HG02973 (cell line): ENCODE results near the gene ENPP6.

ENCODE experiments used
- ATAC-seq: cut with Tn5 transposase; IDR thresholded peaks from one replicate; pipeline ENCODE4 v1.9.1; 2021; ENCODE audit warnings: moderate library complexity; ENCODE audit not compliant: unreplicated experiment

Gene ENPP6

DNA sequence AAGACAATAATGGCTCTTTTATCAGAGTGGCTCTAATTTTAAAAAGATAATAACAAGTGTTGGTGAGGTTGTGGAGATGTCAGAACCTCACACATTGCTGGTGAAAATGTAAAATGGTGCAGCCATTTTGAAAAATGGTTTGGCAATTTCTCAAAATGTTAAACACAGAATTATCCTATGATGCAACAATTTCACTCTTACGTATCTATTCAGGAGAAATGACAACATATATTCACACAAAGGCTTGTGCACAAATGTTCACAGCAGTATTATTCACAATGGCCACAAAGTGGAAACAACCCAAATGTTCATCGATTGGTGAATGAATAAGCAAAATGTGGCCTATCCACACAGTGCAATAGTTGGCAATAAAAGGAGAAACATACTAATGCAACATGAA lies 24.7 kb downstream of the ENPP6 start:
- ATAC-seq = no peak

GRCh38 chr4:184191267-184191666 lies 26.4 kb downstream of the ENPP6 start:
- no peak for ATAC-seq

GRCh38 chr4:184190711-184191110 lies 27.0 kb downstream of the ENPP6 start:
- ATAC-seq = no peak

GRCh38 chr4:184189966-184190365 lies 27.7 kb downstream of the ENPP6 start:
- no peak for ATAC-seq

- ATAC-seq = no peak
Measured at GRCh38 chr4:184188443-184189400, 29.0 kb downstream of the ENPP6 start.

DNA sequence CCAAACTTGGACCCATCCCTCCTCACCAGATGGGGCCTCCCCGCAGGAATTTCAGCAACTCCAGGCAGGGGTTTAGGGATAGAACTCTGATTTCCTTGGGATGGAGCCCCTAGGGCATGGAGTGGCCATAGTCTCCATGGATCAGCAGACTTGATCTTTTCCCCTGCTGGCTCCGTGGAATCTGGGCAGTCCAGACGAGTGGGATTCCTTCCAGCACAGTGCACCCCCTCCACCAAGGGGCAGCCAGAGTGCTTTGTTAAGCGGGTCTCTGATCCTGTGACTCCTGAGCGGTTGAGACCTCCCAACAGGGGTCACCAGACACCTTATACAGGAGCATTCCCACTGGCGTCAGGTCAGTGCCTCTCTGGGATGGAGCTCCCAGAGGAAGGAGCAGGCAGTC lies 40.4 kb downstream of the ENPP6 start:
- ATAC-seq = no peak

DNA sequence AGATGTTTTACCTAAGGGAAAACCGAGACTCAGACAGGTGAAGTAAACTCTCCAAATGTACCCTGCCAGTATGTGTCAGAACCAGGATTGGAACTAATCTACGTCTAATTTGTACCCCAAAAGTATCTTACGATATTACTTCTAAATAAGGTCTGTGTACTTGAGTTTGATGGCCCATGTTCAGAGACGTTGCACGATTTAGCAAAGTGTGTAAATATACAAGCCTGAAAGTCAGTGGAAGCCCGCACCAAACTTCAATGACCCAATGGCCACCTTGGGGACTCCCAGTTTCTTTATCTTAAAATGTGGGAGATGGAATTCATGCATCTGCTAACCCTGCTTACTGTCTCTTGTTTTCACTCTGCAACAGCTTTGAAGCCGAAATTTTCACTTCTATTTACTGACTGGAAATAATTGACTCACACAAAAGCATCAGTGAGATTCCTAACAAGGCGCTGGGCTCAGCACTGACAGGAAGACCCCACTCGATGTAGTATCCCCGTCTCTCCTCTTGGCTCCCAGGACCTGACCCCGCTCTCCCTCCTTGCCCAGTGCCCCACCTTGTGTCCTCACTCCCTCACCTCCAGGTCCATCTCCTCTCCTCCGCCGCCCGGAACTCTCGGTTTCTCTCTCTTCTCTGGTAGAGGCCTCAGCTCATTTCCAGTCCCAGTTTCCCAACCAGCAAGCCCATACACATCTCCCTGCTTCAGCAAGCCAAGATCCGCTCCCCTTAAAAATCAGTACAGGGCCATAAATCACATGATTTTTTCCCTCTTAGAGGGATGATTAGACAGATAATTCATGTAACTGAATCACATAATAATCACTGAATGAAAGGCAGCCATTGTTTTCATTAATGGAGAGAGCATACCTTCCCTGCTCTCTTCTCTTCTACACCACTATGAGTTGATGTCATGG lies 42.8 kb downstream of the ENPP6 start:
- no peak for ATAC-seq

- ATAC-seq = no peak
Measured at GRCh38 chr4:184171011-184171410, 46.7 kb downstream of the ENPP6 start.

DNA sequence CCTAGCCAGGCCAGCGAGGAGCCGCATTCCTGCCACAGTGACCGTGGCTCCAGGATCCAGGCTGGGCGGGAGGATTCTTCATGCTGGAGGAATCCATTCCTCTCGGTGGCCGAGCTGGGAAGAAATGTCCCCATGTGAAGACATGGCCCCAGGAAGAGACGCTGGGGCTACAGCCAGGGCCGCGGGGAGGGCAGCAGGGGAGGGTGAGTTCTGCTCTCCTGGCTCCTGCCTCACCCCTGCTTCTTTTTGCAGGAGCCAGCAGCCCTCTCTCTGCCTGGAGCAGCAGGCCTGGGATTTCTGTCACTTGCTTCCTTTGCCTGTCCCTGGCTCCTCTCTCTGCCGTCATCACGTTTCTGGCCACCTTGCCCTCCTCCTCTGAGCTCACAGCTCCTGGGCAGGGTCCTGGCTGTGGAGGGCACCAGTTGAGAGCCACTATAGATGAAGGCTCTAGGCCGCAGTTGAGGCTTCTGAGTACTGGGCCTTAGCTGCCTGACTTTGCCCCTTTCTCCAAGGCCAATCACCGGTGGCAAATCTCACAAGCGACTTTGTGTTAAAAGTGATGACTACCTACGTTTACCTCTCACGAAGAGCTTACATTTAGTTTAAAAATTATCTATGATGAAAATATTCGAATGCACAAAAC lies 48.3 kb downstream of the ENPP6 start:
- no peak for ATAC-seq

DNA sequence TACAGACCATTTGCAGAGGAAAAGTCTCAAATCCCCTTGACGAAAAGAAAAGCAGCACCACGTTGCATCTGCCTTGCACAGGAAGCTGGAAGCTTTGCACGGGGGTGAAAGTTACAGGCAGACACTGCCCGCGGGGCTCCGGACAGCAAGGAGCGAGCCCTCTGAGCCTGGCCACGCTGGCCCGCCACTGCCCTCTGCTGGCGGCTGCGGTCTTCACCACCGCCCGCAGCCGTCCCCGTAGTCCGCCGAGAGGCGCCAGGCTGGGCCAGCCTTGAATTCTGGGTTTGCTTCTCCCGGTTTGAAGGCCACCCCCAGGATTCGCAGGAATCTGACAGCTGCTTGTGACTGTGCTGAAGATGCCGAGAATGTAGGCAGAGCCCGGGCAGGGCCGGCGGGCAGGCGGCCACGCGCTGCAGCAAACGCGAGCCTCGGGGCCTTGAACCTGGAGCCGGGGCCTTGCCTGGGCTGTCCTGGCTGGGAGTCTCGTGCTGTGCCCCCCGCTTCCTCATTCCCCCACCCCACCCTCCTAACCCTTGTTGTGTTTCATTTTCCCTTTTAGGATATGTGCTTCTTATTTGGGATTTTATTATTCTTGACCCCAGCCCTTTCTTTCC lies 49.2 kb downstream of the ENPP6 start:
- peak; percentile 74 for ATAC-seq

- peak; percentile 73 for ATAC-seq
Measured at GRCh38 chr4:184167576-184167975, 50.1 kb downstream of the ENPP6 start.

DNA sequence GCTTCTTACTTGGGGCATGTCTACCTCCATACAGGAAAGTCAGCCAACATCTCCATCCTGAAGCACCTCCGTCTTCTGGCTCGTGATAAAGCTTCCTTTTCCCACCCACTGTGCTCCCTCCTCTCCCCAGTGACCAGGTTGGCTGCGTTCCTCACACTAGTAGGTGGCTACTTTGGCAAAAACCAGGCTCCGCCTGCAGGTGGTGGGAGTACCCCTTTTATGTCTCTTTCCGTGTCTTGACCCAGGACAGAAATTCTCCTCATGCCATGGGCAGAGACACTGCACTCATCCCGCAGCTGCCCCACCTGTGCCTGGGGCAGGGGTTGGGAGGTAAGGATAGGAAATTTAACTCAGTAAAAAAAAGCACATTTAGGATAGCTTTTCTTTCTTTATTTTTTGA lies 50.9 kb downstream of the ENPP6 start:
- ATAC-seq = no peak

GRCh38 chr4:184165291-184165690 lies 52.4 kb downstream of the ENPP6 start:
- no peak for ATAC-seq

DNA sequence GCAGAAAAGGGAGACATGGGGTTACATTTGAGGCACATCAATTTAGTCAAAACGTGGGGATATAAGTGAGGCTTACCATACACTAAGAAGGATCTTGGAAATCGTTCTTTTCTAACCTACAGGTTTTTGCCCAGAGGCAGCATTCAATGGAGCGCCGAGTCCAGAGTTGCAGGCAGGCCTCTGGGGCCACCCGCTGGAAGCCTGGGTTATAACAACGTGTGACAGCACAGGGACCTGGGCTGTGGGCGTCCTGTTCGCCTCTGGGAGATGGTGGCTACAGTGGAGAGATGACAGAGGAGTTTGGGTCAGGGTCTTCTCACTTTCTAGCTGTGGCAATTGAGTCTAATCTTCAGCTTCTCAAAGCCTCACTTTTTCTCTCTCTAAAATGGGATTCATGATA lies 53.9 kb downstream of the ENPP6 start:
- no peak for ATAC-seq

GRCh38 chr4:184162596-184162995 lies 55.1 kb downstream of the ENPP6 start:
- ATAC-seq = no peak

DNA sequence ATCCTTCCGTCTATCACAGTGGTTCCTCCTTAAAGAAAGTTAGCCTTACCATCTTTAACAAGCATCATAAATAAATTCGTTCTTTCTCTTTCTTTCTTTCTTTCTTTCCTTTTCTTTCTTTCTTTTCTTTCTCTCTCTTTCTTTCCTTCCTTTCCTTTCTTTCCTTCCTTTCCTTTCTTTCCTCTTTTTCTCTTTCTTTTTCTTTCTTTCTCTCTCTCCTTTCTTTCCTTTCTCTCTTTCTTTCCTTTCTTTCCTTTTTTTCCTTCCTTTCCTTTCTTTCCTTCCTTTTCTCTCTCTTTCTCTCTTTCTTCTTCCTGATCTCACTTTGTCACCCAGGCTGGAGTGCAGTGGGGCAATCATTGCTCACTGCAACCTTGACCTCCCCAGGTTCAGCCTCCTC lies 60.4 kb downstream of the ENPP6 start:
- no peak for ATAC-seq

DNA sequence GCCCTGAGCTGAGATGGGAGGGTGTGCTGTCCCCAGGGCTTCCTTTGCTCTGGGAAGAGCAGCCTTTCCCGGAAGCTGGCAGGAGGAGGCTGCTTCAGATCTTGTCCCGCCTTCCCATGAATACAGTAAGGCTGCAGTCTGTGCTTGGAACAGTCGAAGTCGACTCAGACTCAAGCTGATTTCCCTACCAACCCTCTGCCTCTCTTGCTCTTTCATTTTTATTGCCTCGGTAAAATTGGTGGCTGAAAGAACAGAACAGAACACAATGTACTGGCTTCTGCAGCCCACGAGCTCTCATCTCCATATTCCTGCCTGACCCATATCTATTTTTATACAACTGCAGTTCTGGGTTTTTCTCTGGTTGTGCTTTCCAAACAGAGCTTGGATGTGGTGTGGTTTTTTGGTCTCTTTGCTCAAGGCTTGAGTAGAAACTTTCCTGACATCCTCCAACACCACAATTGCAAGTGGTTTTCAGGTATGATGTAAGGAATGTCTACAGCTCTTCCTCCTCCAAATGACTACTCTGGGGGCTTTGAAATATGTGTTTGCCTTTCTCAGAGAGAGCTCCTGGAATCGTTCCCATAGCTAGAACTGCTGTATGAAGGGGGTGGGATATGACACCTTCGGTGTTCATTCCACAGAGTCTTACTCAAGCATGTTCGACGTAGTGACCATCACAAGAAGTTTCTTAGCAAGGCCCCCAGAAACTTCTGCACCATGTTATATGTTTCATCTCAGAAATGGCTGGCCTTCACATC lies 61.3 kb downstream of the ENPP6 start:
- ATAC-seq = no peak

DNA sequence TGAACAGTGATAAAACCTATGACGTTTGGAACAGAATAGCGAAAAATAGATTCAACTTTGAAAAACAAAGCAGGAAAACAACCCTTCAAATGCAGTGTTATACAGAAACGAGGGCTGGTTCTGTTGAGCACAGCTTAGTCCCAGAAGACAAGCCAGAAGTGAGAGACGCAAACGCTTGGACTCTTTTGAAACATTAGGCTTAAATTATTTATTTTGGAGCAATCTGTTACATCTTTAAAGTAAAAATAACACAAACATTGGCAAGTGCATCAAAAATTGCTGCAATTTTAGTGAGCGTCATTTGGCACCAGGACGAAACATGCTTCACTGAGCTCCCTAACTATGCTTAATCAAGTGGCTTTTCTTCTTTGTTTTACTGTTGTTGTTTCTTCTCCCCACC lies 63.5 kb downstream of the ENPP6 start:
- no peak for ATAC-seq

DNA sequence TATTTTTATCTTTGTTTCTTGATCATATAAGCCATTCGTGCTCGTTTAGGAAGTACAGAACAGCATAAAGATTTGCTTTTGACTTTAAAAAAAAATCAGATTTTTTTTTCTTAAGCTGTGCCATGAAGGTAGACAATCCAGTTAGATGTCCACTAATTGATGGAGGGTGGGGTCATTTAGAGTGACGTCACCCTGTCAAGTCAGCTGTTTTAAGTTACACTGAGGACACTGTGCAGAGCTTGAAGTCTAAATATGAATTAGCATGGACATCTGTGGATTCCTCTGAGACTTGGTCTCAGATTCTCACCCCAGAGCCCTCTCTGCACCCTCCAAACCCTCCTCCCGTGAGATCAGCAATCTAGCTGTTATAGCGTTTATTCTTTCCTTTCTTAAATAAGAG lies 63.9 kb downstream of the ENPP6 start:
- no peak for ATAC-seq

- ATAC-seq = no peak
Measured at GRCh38 chr4:184151988-184152485, 65.6 kb downstream of the ENPP6 start.
